ENCODE measurements around the gene KCNQ1.

DNA sequence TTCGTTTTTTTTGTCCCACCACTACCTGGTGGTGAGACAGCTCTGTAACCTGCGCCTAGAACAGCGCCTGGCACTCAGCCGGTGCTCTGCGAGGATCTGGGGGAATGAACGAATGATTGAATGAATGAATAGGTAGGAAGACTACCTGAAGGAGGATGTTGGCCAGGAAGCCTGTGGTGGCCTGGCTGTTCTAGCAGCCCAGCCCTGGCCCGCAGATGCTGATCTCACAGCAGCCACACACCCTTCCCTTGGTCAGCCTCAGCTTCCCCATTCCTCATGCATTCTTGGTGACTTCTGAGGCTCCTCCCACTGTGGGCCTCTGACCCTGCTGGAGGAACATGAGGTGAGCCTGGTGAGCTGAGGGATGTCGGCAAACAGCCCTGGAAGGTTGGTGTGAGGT lies 4.2 kb upstream of the KCNQ1 start:
- TF ChIP-seq, protein P1, sequence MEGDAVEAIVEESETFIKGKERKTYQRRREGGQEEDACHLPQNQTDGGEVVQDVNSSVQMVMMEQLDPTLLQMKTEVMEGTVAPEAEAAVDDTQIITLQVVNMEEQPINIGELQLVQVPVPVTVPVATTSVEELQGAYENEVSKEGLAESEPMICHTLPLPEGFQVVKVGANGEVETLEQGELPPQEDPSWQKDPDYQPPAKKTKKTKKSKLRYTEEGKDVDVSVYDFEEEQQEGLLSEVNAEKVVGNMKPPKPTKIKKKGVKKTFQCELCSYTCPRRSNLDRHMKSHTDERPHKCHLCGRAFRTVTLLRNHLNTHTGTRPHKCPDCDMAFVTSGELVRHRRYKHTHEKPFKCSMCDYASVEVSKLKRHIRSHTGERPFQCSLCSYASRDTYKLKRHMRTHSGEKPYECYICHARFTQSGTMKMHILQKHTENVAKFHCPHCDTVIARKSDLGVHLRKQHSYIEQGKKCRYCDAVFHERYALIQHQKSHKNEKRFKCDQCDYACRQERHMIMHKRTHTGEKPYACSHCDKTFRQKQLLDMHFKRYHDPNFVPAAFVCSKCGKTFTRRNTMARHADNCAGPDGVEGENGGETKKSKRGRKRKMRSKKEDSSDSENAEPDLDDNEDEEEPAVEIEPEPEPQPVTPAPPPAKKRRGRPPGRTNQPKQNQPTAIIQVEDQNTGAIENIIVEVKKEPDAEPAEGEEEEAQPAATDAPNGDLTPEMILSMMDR (IDR thresholded peaks at IDR 0.05) = no peak
- no peak for TF ChIP-seq POLR2AphosphoS5 (IDR thresholded peaks at IDR 0.05)
